Heart right ventricle (tissue), 16 donors: Measurements from ENCODE around the gene IGF1R. TPM values are rescaled to one million over a fixed set of nuclear protein-coding genes. Genes with fewer than 3 reads are reported as not detected.

ENCODE experiments used
- ATAC-seq, 8 donors: fragments of 200-7000 bp; cut with Tn5 transposase; one replicate each; pipeline ENCODE4 v1.9.1; 2020; ENCODE audit warnings: mild to moderate bottlenecking in 8 of 8, moderate library complexity in 8 of 8, moderate number of reproducible peaks in 1 of 8
- DNase-seq, 2 donors: peaks; one replicate each; pipeline ENCODE4 v3.0.0-alpha.2; 2020
- H3K27ac ChIP-seq, 10 donors: fragments of 200-600 bp; sonication (generic) in 2 of 10; one replicate each; pipeline versions ENCODE4 v1.5.0 to v1.8.0; 2020 to 2022; ENCODE audit warnings: mild to moderate bottlenecking in 3 of 10
- H3K27me3 ChIP-seq, 7 donors: fragments of 200-600 bp; one replicate each; pipeline ENCODE4 v1.8.0; 2021 to 2022; ENCODE audit warnings: mild to moderate bottlenecking in 2 of 7
- H3K36me3 ChIP-seq, 9 donors: fragments of 200-600 bp; sonication (generic) in 1 of 9; one replicate each; pipeline versions ENCODE4 v1.5.0 to v1.8.0; 2020 to 2022; ENCODE audit warnings: mild to moderate bottlenecking in 2 of 9
- H3K4me1 ChIP-seq, 9 donors: fragments of 200-600 bp; sonication (generic) in 1 of 9; one replicate each; pipeline versions ENCODE4 v1.5.0 to v1.8.0; 2020 to 2022; ENCODE audit warnings: mild to moderate bottlenecking in 4 of 9
- H3K4me3 ChIP-seq, 10 donors: fragments of 200-600 bp; sonication (generic) in 2 of 10; one replicate each; pipeline versions ENCODE4 v1.5.0 to v1.8.0; 2020 to 2022; ENCODE audit warnings: mild to moderate bottlenecking in 7 of 10, moderate library complexity in 2 of 10
- H3K9me3 ChIP-seq, 11 donors: fragments of 200-600 bp in 10 of 11; sonication (generic) in 2 of 11; one replicate each; pipeline versions ENCODE4 v1.5.0 to v1.8.0; 2013 to 2022; ENCODE audit warnings: mild to moderate bottlenecking in 2 of 11, control low read depth in 1 of 11, moderate library complexity in 1 of 11
- CTCF ChIP-seq, 9 donors: fragments of 200-600 bp; sonication (generic) in 2 of 9; IDR thresholded peaks; one replicate each; pipeline versions ENCODE4 v1.5.0 to v1.8.0; 2021 to 2022; ENCODE audit warnings: antibody characterized with exemption in 9 of 9, mild to moderate bottlenecking in 5 of 9, moderate library complexity in 1 of 9
- WGBS, 2 donors: extraction: QIAGEN DNeasy Blood & Tissue Kit; methylation state at CpG; one replicate each; pipeline ENCODE4 v1.1.7; 2013; ENCODE audit warnings: inconsistent platforms in 1 of 2; 5-methylcytosine and 5-hydroxymethylcytosine counted together
- intact Hi-C, 10 donors: fragments of 100-400 bp; cut with DNase I; formaldehyde crosslinking; loops; one replicate each; pipeline versions ENCODE4 v1.11.1 to v1.14.2; 2022
- microRNA-seq, 2 donors: library from miRNA; unstranded; fragments of <30 nt; microRNA quantifications; one replicate each; pipeline ENCODE4 v1.2.0, GENCODE V29; 2021
- polyA plus RNA-seq, 2 donors: library from polyadenylated mRNA; stranded (reverse); fragments of 200-250 nt; gene quantifications; one replicate each; pipeline ENCODE4 v1.2.3, GENCODE V29; 2013
- total RNA-seq, 10 donors: library from RNA; stranded (reverse); fragmentation: NEBNext Ultra II Directional in 3 of 10; extraction: Animal tissue kit (Norgen Biotek cat#: 25700) in 3 of 10; gene quantifications; one replicate each; pipeline versions ENCODE4 v1.2.1 to v1.2.4, GENCODE V29; 2021 to 2023
- donor health status: Arrhythmogenic right ventricular cardiomyopathy.
- donor health status: ischemic (EF 13 %, LVEDD 7.1; RV severe dilation, severe dysfunction).
- donor health status: healthy with polysubstance abuse.
- donor health status: DM: no; HTN: yes; CAD: no.
- donor health status: DM: no; HTN: no; CAD: no.
- donor health status: ischemic (EF 25% LVEDD 6.9; RV normal size, moderate dysfunction).
- donor health status: ischemic (EF 25% LVEDD 5.7; RV mildly dilated, moderate dysfunction).
- donor health status: healthy.
- donor health status: DM: yes; HTN: yes; CAD: no.
- donor health status: Ischemic cardiomyopathy.
- donor health status: ischemic (EF 35%, LVEDD 5.7; RV mildly dilated, moderate dysfunction).
- donor health status: nonischemic (EF 11% LVEDD 7.7; RV severe dilation, severe dysfunction).
- donor health status: DM: yes; HTN: yes; CAD: no.
- donor health status: PGD.
- donor health status: ischemic (EF 29% LVEDD 5.4; RV normal size, mild dysfunction).
- donor health status: nonischemic (EF 23%, LVEDD 6.1; RV moderate dilation, normal function).

The IGF1R gene
- total and polyA plus RNA-seq, 12 donors: 3.4 to 88.2 (median 45.9) TPM

DNA sequence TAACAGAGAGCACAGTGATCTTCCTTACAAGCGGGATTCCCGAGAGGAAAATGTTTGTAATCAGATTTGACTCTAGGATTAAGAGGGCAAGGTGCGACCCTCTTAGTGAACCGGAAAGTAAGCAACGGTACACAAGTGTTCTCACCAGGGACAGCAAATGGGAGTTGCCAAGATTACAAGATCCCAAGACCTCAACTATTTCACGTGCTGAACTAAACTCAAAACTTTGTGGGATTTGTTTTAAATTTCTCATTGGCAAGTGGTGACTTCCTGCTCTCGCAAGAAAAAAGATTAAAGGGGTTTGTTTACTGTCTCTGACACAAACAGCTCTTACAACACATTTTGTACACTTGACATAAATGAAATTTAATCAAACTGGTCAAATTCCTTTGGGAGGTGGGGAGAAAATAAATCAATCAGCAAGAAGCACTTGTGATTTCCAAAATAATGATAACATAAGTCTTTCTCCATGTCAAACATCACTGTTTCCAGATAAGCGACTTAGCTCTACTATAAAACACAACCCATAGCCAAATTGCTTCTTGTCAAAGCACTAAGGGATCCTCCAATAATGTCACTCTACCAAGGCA lies 361.5 kb downstream of the IGF1R start:
- peaks cover 0 to 8% (median under 1%) of the 10 kb centered on the region in 9 donors for H3K4me1 ChIP-seq
- ATAC-seq (no peak), DNase-seq (no peak)
- intact Hi-C loops: no loop called here
- H3K36me3 ChIP-seq: no peaks in the 10 kb centered on the region
- H3K9me3 ChIP-seq: no peaks in the 10 kb centered on the region
- no peak overlapping the region for H3K27ac ChIP-seq
- TF ChIP-seq CTCF (IDR thresholded peaks at IDR 0.05): no peak
- WGBS, 2 donors: 43 to 45% methylated on average over 8 of the region's 8 CpGs
- H3K27me3 ChIP-seq: peaks cover 0 to 8% (median 0%) of the 10 kb centered on the region in 7 donors
- H3K4me3 ChIP-seq: no peak overlapping the region

DNA sequence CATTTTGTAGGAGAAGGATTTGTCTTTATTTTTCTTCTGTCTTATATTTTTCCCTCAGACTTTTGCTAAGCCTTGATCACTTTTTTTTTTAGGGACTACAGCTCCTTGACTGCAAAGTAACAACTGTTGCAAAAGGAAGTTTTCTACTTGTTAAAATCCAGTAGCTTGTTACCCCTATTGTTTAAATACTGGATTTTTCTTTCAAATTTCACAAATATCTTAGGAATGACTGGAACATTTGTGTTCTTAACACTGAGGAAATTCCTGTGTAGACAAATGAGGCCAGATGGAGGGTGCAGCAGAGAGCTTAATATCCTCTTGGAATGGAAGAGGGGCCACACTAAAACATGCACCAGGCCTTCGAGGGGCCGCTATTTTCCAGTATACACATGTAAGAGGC lies 362.4 kb downstream of the IGF1R start:
- H3K9me3 ChIP-seq: no peaks in the 10 kb centered on the region
- no peak for DNase-seq
- no peaks in the 10 kb centered on the region for H3K36me3 ChIP-seq
- H3K27ac ChIP-seq: no peak overlapping the region
- WGBS, 2 donors: 67 to 93% methylated on average over 2 of the region's 2 CpGs
- ATAC-seq: no peak
- H3K4me3 ChIP-seq: no peak overlapping the region
- H3K27me3 ChIP-seq: peaks cover 0 to 14% (median 0%) of the 10 kb centered on the region in 7 donors
- no peak for TF ChIP-seq CTCF (IDR thresholded peaks at IDR 0.05)
- intact Hi-C loops: no loop called here
- peaks cover 0 to 14% (median 10%) of the 10 kb centered on the region in 9 donors for H3K4me1 ChIP-seq

Small RNAs within 50 kb of the gene (microRNA-seq; reads per million reads assigned to microRNA genes)
- gene MIR4714: 0.51 to 0.60 reads per million in 2 donors
